ENCODE results near the gene HAVCR2. TPM values are rescaled to one million over a fixed set of nuclear protein-coding genes. Genes with fewer than 3 reads are reported as not detected.
"Not testable (repeated sequence)": the region's sequence is repeated elsewhere in the genome, so short reads cannot be mapped to it uniquely, and the experiment has no call there.

HAVCR2 gene
- total RNA-seq, 4 donors from 2014 or later: 2.2 to 7.3 (median 3.5) TPM

DNA sequence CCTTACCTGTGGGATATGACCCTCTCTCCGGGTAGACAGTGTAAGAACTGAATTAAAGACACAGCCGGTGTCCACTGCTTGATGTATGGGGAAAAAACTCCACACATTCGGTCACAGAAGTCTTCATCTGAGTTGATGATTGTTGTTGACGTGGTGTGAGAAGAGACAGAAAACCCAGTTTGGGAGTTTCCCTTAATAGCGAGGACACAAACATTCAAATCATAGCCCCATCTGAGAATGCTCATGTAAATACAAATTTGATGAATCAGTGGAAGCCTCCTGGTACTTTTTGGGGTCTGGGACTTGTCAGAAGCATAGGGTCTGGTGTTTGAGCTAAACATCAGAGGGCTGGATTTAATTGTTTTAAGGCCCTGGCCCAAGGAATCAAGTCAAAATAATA, 60.9 kb downstream of the HAVCR2 start:
- Histone ChIP-seq H3K27me3 (no peaks in the 10 kb centered on the region), H3K4me3 (replicated peaks in 1 of 3) (no peak overlapping the region), H3K9me3 (no peaks in the 10 kb centered on the region), H3K27ac (no peak overlapping the region), H3K4me1 (no peaks in the 10 kb centered on the region), H3K36me3 (no peaks in the 10 kb centered on the region)
- DNase-seq: no peak
- WGBS, 2 donors: 84 to 95% methylated on average over 5 of the region's 5 CpGs
- intact Hi-C loops (cut with DNase I): no loop called here
- TF ChIP-seq, protein P1, sequence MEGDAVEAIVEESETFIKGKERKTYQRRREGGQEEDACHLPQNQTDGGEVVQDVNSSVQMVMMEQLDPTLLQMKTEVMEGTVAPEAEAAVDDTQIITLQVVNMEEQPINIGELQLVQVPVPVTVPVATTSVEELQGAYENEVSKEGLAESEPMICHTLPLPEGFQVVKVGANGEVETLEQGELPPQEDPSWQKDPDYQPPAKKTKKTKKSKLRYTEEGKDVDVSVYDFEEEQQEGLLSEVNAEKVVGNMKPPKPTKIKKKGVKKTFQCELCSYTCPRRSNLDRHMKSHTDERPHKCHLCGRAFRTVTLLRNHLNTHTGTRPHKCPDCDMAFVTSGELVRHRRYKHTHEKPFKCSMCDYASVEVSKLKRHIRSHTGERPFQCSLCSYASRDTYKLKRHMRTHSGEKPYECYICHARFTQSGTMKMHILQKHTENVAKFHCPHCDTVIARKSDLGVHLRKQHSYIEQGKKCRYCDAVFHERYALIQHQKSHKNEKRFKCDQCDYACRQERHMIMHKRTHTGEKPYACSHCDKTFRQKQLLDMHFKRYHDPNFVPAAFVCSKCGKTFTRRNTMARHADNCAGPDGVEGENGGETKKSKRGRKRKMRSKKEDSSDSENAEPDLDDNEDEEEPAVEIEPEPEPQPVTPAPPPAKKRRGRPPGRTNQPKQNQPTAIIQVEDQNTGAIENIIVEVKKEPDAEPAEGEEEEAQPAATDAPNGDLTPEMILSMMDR (IDR thresholded peaks at IDR 0.05): no peak
- TF ChIP-seq POLR2A (IDR thresholded peaks at IDR 0.05): no peak

DNA sequence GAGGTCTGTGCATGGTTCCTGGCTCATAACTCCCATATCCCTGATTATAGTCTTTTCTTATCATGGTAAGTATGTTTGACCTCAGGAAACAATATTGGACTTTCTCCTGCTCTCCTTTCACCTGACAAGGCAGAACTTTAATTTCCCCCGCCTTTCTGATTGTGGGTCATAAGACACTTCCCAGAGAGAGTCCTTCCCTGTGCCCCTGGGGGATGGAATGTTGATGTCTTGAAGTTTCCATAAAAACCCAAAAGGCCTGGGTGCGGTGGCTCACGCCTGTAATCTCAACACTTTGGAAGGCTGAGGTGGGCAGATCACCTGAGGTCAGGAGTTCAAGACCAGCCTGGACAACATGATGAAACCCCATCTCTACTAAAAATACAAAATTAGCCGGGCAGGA, 61.8 kb downstream of the HAVCR2 start:
- H3K36me3 ChIP-seq; DNase-seq; H3K4me3 ChIP-seq (replicated peaks in 1 of 3); H3K9me3 ChIP-seq; H3K27me3 ChIP-seq; H3K27ac ChIP-seq; H3K4me1 ChIP-seq; intact Hi-C loops (cut with DNase I): not testable (repeated sequence)
- 91 to 94% methylated on average over 4 of the region's 4 CpGs for WGBS, 2 donors

DNA sequence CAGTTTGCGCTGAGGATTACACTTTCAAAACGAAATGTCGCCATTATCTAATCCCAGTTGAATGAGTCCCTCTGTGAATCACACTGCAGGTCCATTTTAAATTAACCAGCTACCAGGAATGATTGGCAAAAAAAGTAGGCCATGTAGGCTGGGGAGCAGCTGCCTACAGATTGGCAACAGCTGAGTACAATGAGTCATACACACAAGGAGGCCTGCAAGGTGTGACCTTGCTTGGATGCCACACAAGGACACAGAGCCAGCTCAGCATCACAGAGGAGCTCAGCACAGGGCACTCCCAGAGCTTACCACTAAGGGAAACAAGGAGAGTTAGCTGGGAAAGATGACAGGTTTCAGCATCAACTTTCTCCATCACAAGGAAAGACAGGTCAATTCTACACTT, 62.8 kb downstream of the HAVCR2 start:
- Histone ChIP-seq H3K4me3 (replicated peaks in 1 of 3) (no peak overlapping the region), H3K27me3 (no peaks in the 10 kb centered on the region), H3K27ac (no peak overlapping the region), H3K4me1 (no peaks in the 10 kb centered on the region), H3K9me3 (no peaks in the 10 kb centered on the region), H3K36me3 (no peaks in the 10 kb centered on the region)
- TF ChIP-seq, protein P1 (IDR thresholded peaks at IDR 0.05): no peak
- no peak for TF ChIP-seq POLR2A (IDR thresholded peaks at IDR 0.05)
- 95 to 97% methylated on average over 3 of the region's 3 CpGs for WGBS, 2 donors
- intact Hi-C loops (cut with DNase I): no loop called here
- DNase-seq: peak in 1 of 2 donors; percentile 14

DNA sequence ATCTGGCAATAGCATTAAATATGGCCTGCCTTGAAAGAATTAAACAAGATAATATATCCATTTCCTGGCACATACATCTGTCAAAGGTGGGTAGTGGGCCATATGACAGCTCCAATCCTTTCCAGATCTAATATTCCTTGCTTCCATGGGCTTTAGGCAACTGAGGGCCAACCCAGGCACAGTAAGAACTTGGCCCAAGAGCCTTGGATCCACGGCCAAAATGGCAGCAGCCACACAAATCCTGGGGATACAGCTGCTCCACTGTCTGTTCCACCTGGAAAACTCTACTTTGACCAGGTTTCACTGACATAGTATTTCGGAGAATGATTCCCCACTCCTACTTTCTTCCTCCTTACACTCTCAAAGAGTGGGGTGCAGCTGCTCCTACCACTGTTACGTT, 63.2 kb downstream of the HAVCR2 start:
- H3K27me3 ChIP-seq: no peaks in the 10 kb centered on the region
- intact Hi-C loops (cut with DNase I): no loop called here
- no peak overlapping the region for H3K27ac ChIP-seq
- WGBS, 2 donors: 57 to 64% methylated on average over 3 of the region's 3 CpGs
- H3K4me3 ChIP-seq (replicated peaks in 1 of 3): no peak overlapping the region
- no peaks in the 10 kb centered on the region for H3K9me3 ChIP-seq
- no peaks in the 10 kb centered on the region for H3K4me1 ChIP-seq
- TF ChIP-seq, protein P1 (IDR thresholded peaks at IDR 0.05): no peak
- no peak for TF ChIP-seq POLR2A (IDR thresholded peaks at IDR 0.05)
- H3K36me3 ChIP-seq: no peaks in the 10 kb centered on the region
- DNase-seq: no peak

DNA sequence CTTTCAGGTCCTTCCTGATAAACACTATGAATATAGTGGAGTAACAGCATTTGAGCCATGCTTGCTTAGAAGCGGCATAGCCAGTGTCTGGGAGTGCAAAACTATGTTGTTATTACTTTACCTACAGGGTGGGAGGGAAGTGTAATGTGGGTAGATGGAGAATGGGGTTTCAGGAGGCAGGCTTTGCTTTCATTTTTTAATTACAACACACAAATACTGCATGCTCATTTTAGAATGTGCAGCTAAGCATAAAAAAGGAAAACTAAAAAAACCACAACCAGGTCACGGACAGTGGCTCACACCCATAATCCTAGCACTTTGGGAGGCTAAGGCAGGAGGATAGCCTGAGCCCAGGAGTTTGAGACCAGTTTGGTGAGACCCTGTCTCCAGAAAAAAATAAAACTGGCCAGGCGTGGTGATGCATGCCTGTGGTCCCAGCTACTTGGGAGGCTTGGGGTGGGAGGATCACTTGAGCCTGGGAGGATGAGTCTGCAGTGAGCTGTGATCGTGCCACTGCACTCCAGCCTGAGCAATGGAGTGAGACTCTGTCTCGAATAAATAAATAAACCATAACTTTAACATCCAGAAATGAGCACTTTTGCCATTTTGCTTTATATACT, 70.2 kb downstream of the HAVCR2 start:
- 84 to 87% methylated on average over 5 of the region's 5 CpGs for WGBS, 2 donors
- no peaks in the 10 kb centered on the region for H3K4me1 ChIP-seq
- H3K27me3 ChIP-seq: no peaks in the 10 kb centered on the region
- TF ChIP-seq POLR2A (IDR thresholded peaks at IDR 0.05): no peak
- TF ChIP-seq, protein P1 (IDR thresholded peaks at IDR 0.05): no peak
- H3K27ac ChIP-seq: no peak overlapping the region
- H3K9me3 ChIP-seq: no peaks in the 10 kb centered on the region
- no peaks in the 10 kb centered on the region for H3K36me3 ChIP-seq
- no peak overlapping the region for H3K4me3 ChIP-seq (replicated peaks in 1 of 3)
- intact Hi-C loops (cut with DNase I): no loop called here
- DNase-seq: no peak

Other genes with a start within 250 kb of the HAVCR2 start
- 1 to 10 TPM; 2.4 to 4.5 (median 3.0) TPM for gene TIMD4, start 145.8 kb downstream of the HAVCR2 start, total RNA-seq
- under 1 TPM in 1 of 4 donors, not detected in 3; 0.40 TPM for gene HAVCR1, start 49.9 kb downstream of the HAVCR2 start, total RNA-seq
- 10 to 100 TPM; 12.9 to 19.8 (median 15.0) TPM for gene MED7, start 33.8 kb upstream of the HAVCR2 start, total RNA-seq
- not detected for gene GARIN3, start 57.2 kb upstream of the HAVCR2 start, total RNA-seq
- gene ITK, start 71.8 kb upstream of the HAVCR2 start, total RNA-seq: 1 to 10 TPM; 1.7 to 3.6 (median 3.0) TPM
- gene CYFIP2, start 157.1 kb upstream of the HAVCR2 start, total RNA-seq: 10 to 100 TPM; 18.3 to 73.5 (median 34.6) TPM

Data from thyroid gland (tissue), 4 donors.